Kidney (tissue), 14 donors: ENCODE data around the gene CA5B. TPM values are rescaled to one million over a fixed set of nuclear protein-coding genes. Genes with fewer than 3 reads are reported as not detected.

Source experiments
- DNase-seq, 5 donors: peaks; one replicate each; pipeline ENCODE4 v3.0.0-alpha.2; 2013 to 2020
- FAIRE-seq: peaks from 2 replicates; lab custom pipeline; 2012; peaks lifted over from hg19 to GRCh38; lab: Jason Lieb, UNC
- H3K27ac ChIP-seq, 2 donors: one replicate each; pipeline ENCODE4 v1.7.0; 2013; ENCODE audit warnings: low read depth in 2 of 2, low read length in 2 of 2, inconsistent platforms in 1 of 2
- H3K27me3 ChIP-seq: one replicate; pipeline ENCODE4 v1.7.1; 2013; ENCODE audit warnings: low read length, inconsistent platforms; ENCODE audit not compliant: control insufficient read depth, insufficient read depth
- H3K36me3 ChIP-seq, 3 donors: one replicate each; pipeline versions ENCODE4 v1.7.0 to v1.7.1; 2013; ENCODE audit warnings: low read length in 3 of 3, control low read depth in 1 of 3, inconsistent platforms in 1 of 3; ENCODE audit not compliant: insufficient read depth in 3 of 3, control insufficient read depth in 2 of 3
- H3K4me1 ChIP-seq, 3 donors: one replicate each; pipeline versions ENCODE4 v1.7.0 to v1.7.1; 2013; ENCODE audit warnings: low read length in 3 of 3, inconsistent platforms in 1 of 3, low read depth in 1 of 3; ENCODE audit not compliant: control insufficient read depth in 2 of 3, insufficient read depth in 2 of 3
- H3K4me3 ChIP-seq, 3 donors: one replicate each; pipeline versions ENCODE4 v1.7.0 to v1.8.1; 2013; ENCODE audit warnings: low read length in 3 of 3, control low read depth in 1 of 3, inconsistent platforms in 1 of 3
- H3K9ac ChIP-seq, 3 donors: one replicate each; pipeline versions ENCODE4 v1.7.0 to v1.7.1; 2013; ENCODE audit warnings: low read length in 3 of 3, control low read depth in 1 of 3, inconsistent platforms in 1 of 3
- H3K9me3 ChIP-seq, 3 donors: one replicate each; pipeline versions ENCODE4 v1.7.0 to v1.7.1; 2013; ENCODE audit warnings: low read length in 3 of 3, control low read depth in 1 of 3, inconsistent platforms in 1 of 3; ENCODE audit not compliant: control insufficient read depth in 2 of 3, insufficient read depth in 1 of 3
- CTCF ChIP-seq: IDR thresholded peaks from 3 replicates; pipeline ENCODE4 v1.5.1; 2012; ENCODE audit warnings: mild to moderate bottlenecking, moderate library complexity, borderline replicate concordance; ENCODE audit not compliant: insufficient read depth; ENCODE audit errors: extremely low read depth
- intact Hi-C: fragments of 100-400 bp; cut with DNase I; formaldehyde crosslinking; loops from one replicate; pipeline ENCODE4 v1.11.1; 2022
- polyA plus RNA-seq: library from polyadenylated mRNA; stranded (reverse); fragments of 350-450 nt; fragmentation: Illumina TruSeq; extraction: RNeasy Lipid Tissue Mini Kit (QIAGEN cat#74804); gene quantifications from one replicate; pipeline ENCODE4 v1.2.3, GENCODE V29; 2014; ENCODE audit warnings: low read depth, low replicate concordance; ENCODE audit not compliant: insufficient read depth
- total RNA-seq: library from RNA; stranded (reverse); fragmentation: NEBNext Ultra II Directional; extraction: Animal tissue kit (Norgen Biotek cat#: 25700); gene quantifications from one replicate; pipeline ENCODE4 v1.2.1, GENCODE V29; 2021
- donor health status: control.
- donor health status: control.
- donor health status: control.
- donor health status: control.
- donor health status: control.
- donor health status: DM: yes; HTN: yes; CAD: no.
- donor health status: Normal renal cell carcinoma (clear cell type).

Gene CA5B
- total and polyA plus RNA-seq, 2 donors from 2014 or later, result 1.9 to 18.2 TPM

- H3K36me3 ChIP-seq, result no peaks in the 10 kb centered on the region
- no peak overlapping the region for H3K27ac ChIP-seq
These were observed 44.1 kb downstream of the CA5B start for GRCh38 chrX:15781961-15782699.

GRCh38 chrX:15785176-15785750 lies 47.2 kb downstream of the CA5B start:
- FAIRE-seq, result no peak
- Histone ChIP-seq H3K27ac (no peak overlapping the region), H3K4me3 (no peak overlapping the region), H3K27me3 (no peaks in the 10 kb centered on the region), H3K36me3 (no peaks in the 10 kb centered on the region), H3K9me3 (no peaks in the 10 kb centered on the region), H3K9ac (no peak overlapping the region), H3K4me1 (no peaks in the 10 kb centered on the region)
- intact Hi-C loops, result no loop called here
- DNase-seq, result no peak
- no peak for TF ChIP-seq CTCF

More at GRCh38 chrX:15781961-15782699, 44.1 kb downstream of the CA5B start:
- Histone ChIP-seq H3K9me3 (no peaks in the 10 kb centered on the region), H3K4me3 (no peak overlapping the region), H3K9ac (no peak overlapping the region), H3K4me1 (no peaks in the 10 kb centered on the region), H3K27me3 (no peaks in the 10 kb centered on the region)
- no peak for DNase-seq
- intact Hi-C loops, result no loop called here
- no peak for TF ChIP-seq CTCF
- no peak for FAIRE-seq

- DNase-seq, result no peak
- intact Hi-C loops, result no loop called here
These were observed 48.8 kb downstream of the CA5B start for GRCh38 chrX:15786915-15787314.

More at GRCh38 chrX:15786915-15787314, 48.8 kb downstream of the CA5B start:
- no peaks in the 10 kb centered on the region for H3K36me3 ChIP-seq
- H3K9ac ChIP-seq, result no peak overlapping the region
- no peaks in the 10 kb centered on the region for H3K9me3 ChIP-seq
- FAIRE-seq, result no peak
- H3K4me1 ChIP-seq, result peaks cover 0 to 2% (median 0%) of the 10 kb centered on the region in 3 donors
- no peak overlapping the region for H3K4me3 ChIP-seq
- no peaks in the 10 kb centered on the region for H3K27me3 ChIP-seq
- no peak for TF ChIP-seq CTCF
- H3K27ac ChIP-seq, result no peak overlapping the region
